ENCODE results near the gene PFN4. TPM values are rescaled to one million over a fixed set of nuclear protein-coding genes. Genes with fewer than 3 reads are reported as not detected.

The PFN4 gene, protein sequence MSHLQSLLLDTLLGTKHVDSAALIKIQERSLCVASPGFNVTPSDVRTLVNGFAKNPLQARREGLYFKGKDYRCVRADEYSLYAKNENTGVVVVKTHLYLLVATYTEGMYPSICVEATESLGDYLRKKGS
- 10 to 100 TPM; 39.8 to 62.8 TPM for total RNA-seq
- 248 TPM for polyA plus RNA-seq (ENCODE audit: insufficient read depth, low read depth, low replicate concordance)
- long read RNA-seq, donor 1, result 0 reads
- long read RNA-seq, donor 2, result 0 reads

DNA sequence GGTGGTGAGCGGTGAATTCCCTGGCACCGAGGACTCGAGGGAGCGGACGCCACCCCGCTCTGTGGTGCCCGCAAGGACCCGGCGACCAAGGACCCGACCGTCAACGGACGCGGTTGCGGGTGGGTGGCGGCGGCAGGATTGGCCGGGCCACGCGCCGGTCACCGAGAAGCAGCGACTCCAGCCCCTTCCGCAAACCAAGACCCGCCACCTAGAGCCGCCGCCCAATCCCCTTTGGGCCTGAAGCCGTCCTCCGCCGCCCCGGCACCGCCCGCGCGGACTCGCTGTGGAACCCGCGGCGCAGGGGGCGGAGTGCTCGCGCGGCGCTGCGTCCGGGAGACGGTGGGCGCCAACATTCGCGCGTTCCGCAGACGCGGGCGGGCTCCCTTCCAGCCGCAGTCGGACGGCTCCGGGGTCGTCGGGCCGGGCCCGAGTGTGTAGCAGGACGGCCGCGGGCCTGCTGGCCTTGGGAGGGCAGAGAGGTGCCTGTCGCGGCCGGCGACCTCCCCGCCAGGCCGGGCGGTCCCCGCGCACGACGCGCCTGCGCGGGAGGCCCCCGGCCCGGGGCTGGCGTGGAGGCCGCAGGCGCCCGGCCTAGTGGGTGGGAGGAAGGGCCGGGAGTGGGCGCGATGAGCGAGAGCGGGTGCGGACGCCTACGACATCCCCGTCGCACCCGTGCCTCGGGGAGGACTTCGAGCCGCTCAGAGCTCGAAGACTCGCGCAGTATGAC, at the start of gene PFN4, which contains the start of gene FAM228B:
Gene PFN4, minus strand, starts transcription at position 140 of the 727 bp plus-strand sequence. CDS start 799 bp downstream, outside the sequence.
Gene FAM228B, plus strand, starts transcription at position 275 of the 727 bp plus-strand sequence. CDS start 893 bp downstream, outside the sequence.
- peaks cover 18% of the 10 kb centered on the region for H3K4me1 ChIP-seq
- no peaks in the 10 kb centered on the region for H3K27me3 ChIP-seq
- no peaks in the 10 kb centered on the region for H3K36me3 ChIP-seq (ENCODE audit: low read depth, missing control alignments)
- WGBS, 2 donors, result 1% methylated on average over 52 of the region's 103 CpGs; no CpG with 5 or more reads in 1 of the 2 donors
- peak within 1 kb of the TSS; percentile 84 for H3K4me3 ChIP-seq
- DNase-seq, result peak; percentile 92
- no peak for TF ChIP-seq POLR2A (IDR thresholded peaks at IDR 0.05)
- TF ChIP-seq, protein P1, sequence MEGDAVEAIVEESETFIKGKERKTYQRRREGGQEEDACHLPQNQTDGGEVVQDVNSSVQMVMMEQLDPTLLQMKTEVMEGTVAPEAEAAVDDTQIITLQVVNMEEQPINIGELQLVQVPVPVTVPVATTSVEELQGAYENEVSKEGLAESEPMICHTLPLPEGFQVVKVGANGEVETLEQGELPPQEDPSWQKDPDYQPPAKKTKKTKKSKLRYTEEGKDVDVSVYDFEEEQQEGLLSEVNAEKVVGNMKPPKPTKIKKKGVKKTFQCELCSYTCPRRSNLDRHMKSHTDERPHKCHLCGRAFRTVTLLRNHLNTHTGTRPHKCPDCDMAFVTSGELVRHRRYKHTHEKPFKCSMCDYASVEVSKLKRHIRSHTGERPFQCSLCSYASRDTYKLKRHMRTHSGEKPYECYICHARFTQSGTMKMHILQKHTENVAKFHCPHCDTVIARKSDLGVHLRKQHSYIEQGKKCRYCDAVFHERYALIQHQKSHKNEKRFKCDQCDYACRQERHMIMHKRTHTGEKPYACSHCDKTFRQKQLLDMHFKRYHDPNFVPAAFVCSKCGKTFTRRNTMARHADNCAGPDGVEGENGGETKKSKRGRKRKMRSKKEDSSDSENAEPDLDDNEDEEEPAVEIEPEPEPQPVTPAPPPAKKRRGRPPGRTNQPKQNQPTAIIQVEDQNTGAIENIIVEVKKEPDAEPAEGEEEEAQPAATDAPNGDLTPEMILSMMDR (IDR thresholded peaks at IDR 0.05), result no peak
- H3K9me3 ChIP-seq, result no peaks in the 10 kb centered on the region
- intact Hi-C loops (cut with DNase I; ENCODE audit: low total_unique reads), result no loop called here
- H3K27ac ChIP-seq, result peak within 1 kb of the TSS; percentile 93 to 94

DNA sequence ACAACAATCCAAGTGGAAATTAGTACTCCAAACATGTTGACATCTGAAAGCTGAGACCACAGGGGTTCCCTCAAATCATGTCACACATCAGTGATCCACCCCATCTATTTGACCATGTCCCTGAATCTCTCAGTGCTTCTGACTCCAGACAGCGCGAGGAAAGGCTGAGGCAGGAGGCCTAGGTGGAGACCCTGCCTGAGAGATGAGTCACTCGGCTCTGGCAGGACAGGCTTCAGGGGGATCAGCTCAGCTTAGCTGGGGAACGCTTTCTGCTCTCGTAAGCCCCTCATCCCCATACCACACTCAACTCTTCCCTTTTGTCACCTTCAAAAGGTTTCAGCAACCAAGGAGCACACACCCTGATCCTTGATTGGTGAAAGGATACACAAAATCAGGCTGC, 45.9 kb upstream of the PFN4 start:
- Histone ChIP-seq H3K4me3 (no peak overlapping the region), H3K9me3 (no peaks in the 10 kb centered on the region), H3K36me3 (ENCODE audit: low read depth, missing control alignments) (no peaks in the 10 kb centered on the region), H3K27me3 (no peaks in the 10 kb centered on the region), H3K27ac (no peak overlapping the region), H3K4me1 (no peaks in the 10 kb centered on the region)
- 83 to 94% methylated on average over 5 of the region's 5 CpGs for WGBS, 2 donors
- intact Hi-C loops (cut with DNase I; ENCODE audit: low total_unique reads), result no loop called here
- no peak for DNase-seq
- TF ChIP-seq, protein P1 (IDR thresholded peaks at IDR 0.05), result no peak
- no peak for TF ChIP-seq POLR2A (IDR thresholded peaks at IDR 0.05)

DNA sequence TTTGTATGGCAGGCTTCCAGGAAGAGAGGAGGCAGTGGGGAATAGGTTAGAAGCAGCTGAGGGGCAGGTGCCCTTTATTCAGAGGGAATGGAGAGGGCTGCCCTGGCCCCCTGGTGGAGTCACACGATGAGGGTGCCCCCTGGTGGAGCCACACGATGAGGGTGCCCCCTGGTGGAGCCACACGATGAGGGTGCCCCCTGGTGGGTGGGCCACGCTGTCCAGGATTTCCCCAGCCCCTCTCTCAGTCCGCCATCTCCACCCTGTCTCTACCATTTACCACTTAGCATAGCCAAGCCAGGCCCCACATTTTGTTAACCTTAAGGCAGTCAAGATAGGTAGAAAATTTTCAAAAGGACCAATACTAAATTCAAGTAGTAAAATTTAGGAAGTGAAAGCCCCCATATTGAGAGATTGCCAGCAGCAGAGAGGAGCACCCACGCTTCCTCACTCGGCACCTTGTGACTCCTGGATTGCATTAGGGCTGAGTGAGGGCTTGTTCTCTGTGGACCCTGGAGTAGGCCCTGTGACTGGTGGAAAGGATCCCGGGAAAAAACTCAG, 41.4 kb upstream of the PFN4 start:
- Histone ChIP-seq H3K9me3 (no peaks in the 10 kb centered on the region), H3K4me1 (no peaks in the 10 kb centered on the region), H3K36me3 (ENCODE audit: low read depth, missing control alignments) (no peaks in the 10 kb centered on the region), H3K27ac (no peak overlapping the region), H3K4me3 (no peak overlapping the region), H3K27me3 (no peaks in the 10 kb centered on the region)
- DNase-seq, result peak; percentile 25
- intact Hi-C loops (cut with DNase I; ENCODE audit: low total_unique reads), result no loop called here
- TF ChIP-seq POLR2A (IDR thresholded peaks at IDR 0.05), result no peak
- TF ChIP-seq, protein P1 (IDR thresholded peaks at IDR 0.05), result peak in 1 of 3 experiments; percentile 21
- 55 to 86% methylated on average over 6 to 8 of the region's 8 CpGs for WGBS, 2 donors

DNA sequence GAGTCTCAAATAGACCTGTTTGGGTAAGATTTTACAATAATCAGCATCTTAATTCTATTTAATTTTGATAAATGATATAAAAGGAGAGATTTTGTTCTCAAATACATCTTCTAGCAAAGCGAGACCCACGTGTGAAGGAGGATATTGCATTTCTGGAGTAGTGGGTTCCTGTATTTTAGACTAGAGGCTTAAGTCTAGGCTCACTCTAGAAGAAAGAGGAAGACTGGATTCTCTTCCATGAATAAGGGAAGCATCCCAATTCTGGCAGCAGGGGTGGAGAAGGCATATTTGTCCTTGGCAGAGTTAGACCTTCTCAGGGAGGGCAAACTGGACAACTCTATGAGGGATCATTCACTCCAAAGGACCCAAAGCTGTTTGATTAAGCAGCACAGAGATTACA, 40.5 kb upstream of the PFN4 start:
- WGBS, 2 donors, result 93 to 95% methylated on average over 2 of the region's 2 CpGs
- DNase-seq, result no peak
- H3K9me3 ChIP-seq, result no peaks in the 10 kb centered on the region
- H3K4me3 ChIP-seq, result no peak overlapping the region
- H3K27ac ChIP-seq, result no peak overlapping the region
- intact Hi-C loops (cut with DNase I; ENCODE audit: low total_unique reads), result no loop called here
- H3K36me3 ChIP-seq (ENCODE audit: low read depth, missing control alignments), result no peaks in the 10 kb centered on the region
- no peak for TF ChIP-seq POLR2A (IDR thresholded peaks at IDR 0.05)
- TF ChIP-seq, protein P1 (IDR thresholded peaks at IDR 0.05), result no peak
- H3K27me3 ChIP-seq, result no peaks in the 10 kb centered on the region
- H3K4me1 ChIP-seq, result no peaks in the 10 kb centered on the region
